ENCODE measurements around the gene KIAA1958. TPM values are rescaled to one million over a fixed set of nuclear protein-coding genes. Genes with fewer than 3 reads are reported as not detected.

Gene KIAA1958
- total RNA-seq, 1 experiment from 2014 or later: 28.6 TPM

DNA sequence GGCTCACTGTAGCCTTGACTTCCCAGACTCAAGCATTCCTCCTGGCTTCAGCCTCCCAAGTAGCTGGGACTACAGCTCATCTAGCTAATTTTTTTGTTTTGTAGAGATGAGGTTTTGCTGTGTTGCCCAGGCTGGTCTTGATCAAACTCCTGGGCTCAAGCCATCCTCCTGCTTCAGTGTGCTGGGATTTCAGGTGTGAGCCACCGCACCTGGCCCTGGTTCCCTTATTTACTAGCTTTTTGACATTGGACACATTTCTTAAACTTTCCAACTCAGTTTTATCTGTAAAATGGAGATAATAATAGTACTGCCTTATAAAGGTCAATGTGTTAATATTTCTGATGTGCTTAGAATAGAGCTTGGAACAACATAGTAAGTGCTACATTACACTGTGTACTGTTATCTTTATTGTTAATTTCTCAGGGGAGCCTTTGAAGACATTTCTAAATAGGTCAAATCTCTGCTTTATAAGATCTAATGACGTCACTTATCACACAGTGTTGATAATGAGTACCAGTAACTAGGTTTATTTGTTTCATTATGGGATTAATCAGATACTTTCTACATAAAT lies 66.7 kb downstream of the KIAA1958 start:
- Histone ChIP-seq H3K27ac (ENCODE audit: low read depth, low read length, poor library complexity, severe bottlenecking) (no peak overlapping the region), H3K36me3 (ENCODE audit: insufficient read depth, low read length, poor library complexity, severe bottlenecking) (no peaks in the 10 kb centered on the region), H3K9me3 (ENCODE audit: low read depth, low read length, poor library complexity, severe bottlenecking) (no peaks in the 10 kb centered on the region), H3K4me1 (ENCODE audit: insufficient read depth, low read length, poor library complexity, severe bottlenecking) (peaks cover 18% of the 10 kb centered on the region), H3K27me3 (replicated peaks; ENCODE audit: insufficient read depth, low read depth, low read length, poor library complexity) (no peaks in the 10 kb centered on the region), H3K4me3 (ENCODE audit: low read depth, low read length, poor library complexity, severe bottlenecking) (no peak overlapping the region)
- intact Hi-C loops (cut with micrococcal nuclease; ENCODE audit: unreplicated experiment): no loop called here
- ChIA-PET CTCF (no interaction called here), POLR2A (ENCODE audit: low non-redundant PET) (interaction anchor here (0.6 kb wide), 1 partner anchor 125 kb away, joined by 5 read pairs; no protein-coding TSS in a partner anchor)
- no peak for DNase-seq (ENCODE audit: low spot score)
- TF ChIP-seq, protein P1, sequence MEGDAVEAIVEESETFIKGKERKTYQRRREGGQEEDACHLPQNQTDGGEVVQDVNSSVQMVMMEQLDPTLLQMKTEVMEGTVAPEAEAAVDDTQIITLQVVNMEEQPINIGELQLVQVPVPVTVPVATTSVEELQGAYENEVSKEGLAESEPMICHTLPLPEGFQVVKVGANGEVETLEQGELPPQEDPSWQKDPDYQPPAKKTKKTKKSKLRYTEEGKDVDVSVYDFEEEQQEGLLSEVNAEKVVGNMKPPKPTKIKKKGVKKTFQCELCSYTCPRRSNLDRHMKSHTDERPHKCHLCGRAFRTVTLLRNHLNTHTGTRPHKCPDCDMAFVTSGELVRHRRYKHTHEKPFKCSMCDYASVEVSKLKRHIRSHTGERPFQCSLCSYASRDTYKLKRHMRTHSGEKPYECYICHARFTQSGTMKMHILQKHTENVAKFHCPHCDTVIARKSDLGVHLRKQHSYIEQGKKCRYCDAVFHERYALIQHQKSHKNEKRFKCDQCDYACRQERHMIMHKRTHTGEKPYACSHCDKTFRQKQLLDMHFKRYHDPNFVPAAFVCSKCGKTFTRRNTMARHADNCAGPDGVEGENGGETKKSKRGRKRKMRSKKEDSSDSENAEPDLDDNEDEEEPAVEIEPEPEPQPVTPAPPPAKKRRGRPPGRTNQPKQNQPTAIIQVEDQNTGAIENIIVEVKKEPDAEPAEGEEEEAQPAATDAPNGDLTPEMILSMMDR (conservative IDR thresholded peaks at IDR 0.05; ENCODE audit: low read depth, low read length): no peak
- TF ChIP-seq EZH2 (IDR thresholded peaks at IDR 0.05; ENCODE audit: borderline replicate concordance, low read depth, low read length, poor library complexity, severe bottlenecking): no peak
- no TSS peak for BruUV-seq (replicated peaks)

DNA sequence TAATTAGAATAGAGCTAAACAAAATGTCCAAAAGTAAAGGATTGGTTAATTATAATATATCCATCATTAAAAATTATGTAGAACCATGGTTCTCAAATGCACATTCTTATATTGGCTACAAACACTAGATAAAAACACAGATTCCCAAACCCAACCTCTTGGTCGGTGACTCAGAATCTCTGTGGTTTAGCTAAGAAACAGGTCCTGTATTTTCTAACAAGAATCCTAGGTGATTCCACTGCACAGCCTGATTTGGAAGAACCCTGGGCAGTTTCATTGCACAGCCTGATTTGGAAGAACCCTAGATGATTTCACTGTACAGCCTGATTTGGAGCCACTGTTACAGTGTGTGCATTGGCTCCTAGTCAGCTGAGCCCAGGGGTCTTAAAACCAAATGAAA lies 67.9 kb downstream of the KIAA1958 start:
- H3K9me3 ChIP-seq (ENCODE audit: low read depth, low read length, poor library complexity, severe bottlenecking): no peaks in the 10 kb centered on the region
- H3K36me3 ChIP-seq (ENCODE audit: insufficient read depth, low read length, poor library complexity, severe bottlenecking): no peaks in the 10 kb centered on the region
- intact Hi-C loops (cut with micrococcal nuclease; ENCODE audit: unreplicated experiment): no loop called here
- no peak for TF ChIP-seq EZH2 (IDR thresholded peaks at IDR 0.05; ENCODE audit: borderline replicate concordance, low read depth, low read length, poor library complexity, severe bottlenecking)
- TF ChIP-seq, protein P1 (conservative IDR thresholded peaks at IDR 0.05; ENCODE audit: low read depth, low read length): no peak
- no peak overlapping the region for H3K4me3 ChIP-seq (ENCODE audit: low read depth, low read length, poor library complexity, severe bottlenecking)
- H3K4me1 ChIP-seq (ENCODE audit: insufficient read depth, low read length, poor library complexity, severe bottlenecking): peaks cover 22% of the 10 kb centered on the region
- POLR2A ChIA-PET (ENCODE audit: low non-redundant PET): no interaction called here
- H3K27me3 ChIP-seq (replicated peaks; ENCODE audit: insufficient read depth, low read depth, low read length, poor library complexity): no peaks in the 10 kb centered on the region
- no TSS peak for BruUV-seq (replicated peaks)
- H3K27ac ChIP-seq (ENCODE audit: low read depth, low read length, poor library complexity, severe bottlenecking): no peak overlapping the region
- no peak for DNase-seq (ENCODE audit: low spot score)
- CTCF ChIA-PET: no interaction called here

DNA sequence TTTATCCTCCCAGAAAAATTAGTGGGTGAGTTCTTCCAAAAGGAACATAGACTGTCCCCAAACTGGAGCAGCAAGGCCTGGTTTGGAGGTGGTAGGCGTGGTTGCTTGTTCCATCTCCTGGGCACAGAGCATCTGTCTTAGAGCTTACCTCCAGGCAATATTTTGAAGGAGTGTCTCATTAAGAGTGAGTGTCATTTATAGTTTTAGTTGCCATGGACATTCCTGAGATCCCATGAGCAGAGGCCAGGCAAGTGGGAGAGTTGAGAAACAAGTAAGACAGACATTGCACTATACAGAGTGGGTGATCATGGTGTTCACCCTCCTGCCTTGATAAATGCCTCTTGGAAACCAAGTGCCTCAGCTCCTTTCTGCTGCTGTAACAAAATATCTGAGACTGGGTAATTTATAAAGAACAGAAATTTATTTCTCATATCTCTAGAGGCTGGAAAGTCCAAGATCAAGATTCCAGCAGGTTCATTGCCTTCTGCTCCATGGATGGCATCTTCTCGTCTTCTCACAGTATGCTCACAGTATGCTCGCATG lies 68.5 kb downstream of the KIAA1958 start:
- H3K36me3 ChIP-seq (ENCODE audit: insufficient read depth, low read length, poor library complexity, severe bottlenecking): no peaks in the 10 kb centered on the region
- TF ChIP-seq, protein P1 (conservative IDR thresholded peaks at IDR 0.05; ENCODE audit: low read depth, low read length): no peak
- TF ChIP-seq EZH2 (IDR thresholded peaks at IDR 0.05; ENCODE audit: borderline replicate concordance, low read depth, low read length, poor library complexity, severe bottlenecking): no peak
- no peaks in the 10 kb centered on the region for H3K9me3 ChIP-seq (ENCODE audit: low read depth, low read length, poor library complexity, severe bottlenecking)
- H3K4me3 ChIP-seq (ENCODE audit: low read depth, low read length, poor library complexity, severe bottlenecking): no peak overlapping the region
- intact Hi-C loops (cut with micrococcal nuclease; ENCODE audit: unreplicated experiment): no loop called here
- CTCF ChIA-PET: no interaction called here
- no TSS peak for BruUV-seq (replicated peaks)
- H3K27me3 ChIP-seq (replicated peaks; ENCODE audit: insufficient read depth, low read depth, low read length, poor library complexity): no peaks in the 10 kb centered on the region
- H3K27ac ChIP-seq (ENCODE audit: low read depth, low read length, poor library complexity, severe bottlenecking): no peak overlapping the region
- POLR2A ChIA-PET (ENCODE audit: low non-redundant PET): no interaction called here
- no peak for DNase-seq (ENCODE audit: low spot score)
- H3K4me1 ChIP-seq (ENCODE audit: insufficient read depth, low read length, poor library complexity, severe bottlenecking): peaks cover 22% of the 10 kb centered on the region
